Activated B cell treated with CpG ODN at 0.5 μM for 24 hours (primary cell): ENCODE results near the gene RRM1. TPM values are rescaled to one million over a fixed set of nuclear protein-coding genes. Genes with fewer than 3 reads are reported as not detected.
"Not testable (repeated sequence)": the region's sequence is repeated elsewhere in the genome, so short reads cannot be mapped to it uniquely, and the experiment has no call there.

Experiments used
- ATAC-seq: fragments of 200-7000 bp; cut with Tn5 transposase; one replicate; pipeline ENCODE4 v1.10.0; 2021; ENCODE audit warnings: low read depth, mild to moderate bottlenecking, moderate library complexity
- CTCF ChIA-PET: fragments of 350-600 bp; sonication (Branson Sonifier 250); formaldehyde crosslinking; loops from one replicate; lab custom pipeline; 2021; ENCODE audit warnings: antibody characterized with exemption; lab: Charles Lee
- POLR2A ChIA-PET: fragments of 350-600 bp; sonication (Branson Sonifier 250); formaldehyde crosslinking; loops from one replicate; lab custom pipeline; 2021; ENCODE audit warnings: antibody characterized with exemption; lab: Charles Lee
- DNase-seq: peaks from one replicate; pipeline ENCODE4 v3.0.0; 2022
- H3K27ac Mint-ChIP-seq: one replicate; pipeline ENCODE4 v1.8.0; 2020; ENCODE audit warnings: mixed read lengths
- H3K27me3 Mint-ChIP-seq: one replicate; pipeline ENCODE4 v1.8.0; 2021; ENCODE audit warnings: mixed read lengths
- H3K36me3 Mint-ChIP-seq: one replicate; pipeline ENCODE4 v1.8.0; 2021; ENCODE audit warnings: low read depth, mixed read lengths
- H3K4me1 Mint-ChIP-seq: one replicate; pipeline ENCODE4 v1.8.0; 2021; ENCODE audit warnings: mixed read lengths
- H3K4me3 Mint-ChIP-seq: one replicate; pipeline ENCODE4 v1.8.0; 2020; ENCODE audit warnings: mild to moderate bottlenecking, mixed read lengths
- H3K9me3 Mint-ChIP-seq: one replicate; pipeline ENCODE4 v1.8.0; 2020; ENCODE audit warnings: mixed read lengths
- CTCF ChIP-seq: fragments of 200-600 bp; IDR thresholded peaks from one replicate; pipeline ENCODE4 v1.8.0; 2022; ENCODE audit warnings: antibody characterized with exemption, mild to moderate bottlenecking
- intact Hi-C: fragments of 100-400 bp; cut with micrococcal nuclease; formaldehyde crosslinking; loops from one replicate; pipeline ENCODE4 v1.15.1; 2024
- total RNA-seq: library from RNA; stranded (reverse); gene quantifications from 2 replicates; pipeline ENCODE4 v1.2.3, GENCODE V29; 2022

Gene RRM1
- total RNA-seq, 1 donor from 2014 or later = 34.6 TPM

DNA sequence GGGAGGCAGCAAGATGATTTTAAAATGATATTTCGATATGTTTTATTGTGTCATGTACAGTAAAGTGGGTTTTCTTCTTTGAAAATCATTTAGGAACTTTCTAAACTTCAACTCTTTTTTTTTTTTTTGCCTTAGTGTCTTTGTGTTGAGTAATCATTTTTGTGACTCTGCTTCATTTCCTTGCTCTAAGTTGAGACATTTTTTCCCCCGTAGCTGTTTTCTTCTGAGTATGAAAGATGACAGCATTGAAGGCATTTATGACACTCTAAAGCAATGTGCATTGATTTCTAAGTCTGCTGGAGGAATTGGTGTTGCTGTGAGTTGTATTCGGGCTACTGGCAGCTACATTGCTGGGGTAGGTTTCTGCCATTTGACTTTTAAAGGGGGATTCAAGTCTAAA lies 23.5 kb downstream of the RRM1 start:
- POLR2A ChIA-PET = no interaction called here
- ATAC-seq (no peak), DNase-seq (no peak)
- no peaks in the 10 kb centered on the region for H3K4me1 Mint-ChIP-seq
- TF ChIP-seq CTCF = no peak
- CTCF ChIA-PET = no interaction called here
- H3K27me3 Mint-ChIP-seq = no peaks in the 10 kb centered on the region
- no peaks in the 10 kb centered on the region for H3K9me3 Mint-ChIP-seq
- H3K36me3 Mint-ChIP-seq = peaks cover 71% of the 10 kb centered on the region
- intact Hi-C loops = no loop called here
- H3K27ac Mint-ChIP-seq = no peak overlapping the region
- H3K4me3 Mint-ChIP-seq = no peak overlapping the region

DNA sequence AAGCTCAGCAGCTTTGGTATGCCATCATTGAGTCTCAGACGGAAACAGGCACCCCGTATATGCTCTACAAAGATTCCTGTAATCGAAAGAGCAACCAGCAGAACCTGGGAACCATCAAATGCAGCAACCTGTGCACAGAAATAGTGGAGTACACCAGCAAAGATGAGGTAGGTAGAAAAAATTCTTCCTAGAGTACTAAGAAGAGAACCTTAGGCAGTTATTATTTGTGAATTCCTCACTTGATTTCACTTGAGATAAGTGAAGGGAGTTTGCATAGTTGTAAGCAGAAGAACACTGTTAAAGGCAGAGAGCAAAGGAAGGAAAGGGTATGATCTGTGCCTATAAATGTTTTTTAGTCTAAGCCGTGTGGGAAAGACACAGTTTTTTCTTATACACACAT lies 28.6 kb downstream of the RRM1 start:
- Mint-ChIP-seq H3K27ac (no peak overlapping the region), H3K4me1 (no peaks in the 10 kb centered on the region), H3K36me3 (peaks cover 86% of the 10 kb centered on the region), H3K27me3 (no peaks in the 10 kb centered on the region), H3K4me3 (no peak overlapping the region), H3K9me3 (no peaks in the 10 kb centered on the region)
- ATAC-seq (no peak), DNase-seq (no peak)
- intact Hi-C loops = no loop called here
- ChIA-PET POLR2A (no interaction called here), CTCF (no interaction called here)
- no peak for TF ChIP-seq CTCF

- intact Hi-C loops = no loop called here
- ChIA-PET CTCF (no interaction called here), POLR2A (no interaction called here)
- no peaks in the 10 kb centered on the region for H3K9me3 Mint-ChIP-seq
- TF ChIP-seq CTCF = no peak
- H3K4me1 Mint-ChIP-seq = no peaks in the 10 kb centered on the region
- H3K36me3 Mint-ChIP-seq = peaks cover 78% of the 10 kb centered on the region
- no peak for ATAC-seq
- H3K4me3 Mint-ChIP-seq = no peak overlapping the region
- H3K27me3 Mint-ChIP-seq = no peaks in the 10 kb centered on the region
- H3K27ac Mint-ChIP-seq = no peak overlapping the region
- DNase-seq = no peak
These were observed 30.5 kb downstream of the RRM1 start for GRCh38 chr11:4125141-4125540.

- Mint-ChIP-seq H3K4me1 (no peaks in the 10 kb centered on the region), H3K9me3 (no peaks in the 10 kb centered on the region), H3K27ac (no peak overlapping the region), H3K36me3 (peaks cover 77% of the 10 kb centered on the region), H3K27me3 (no peaks in the 10 kb centered on the region), H3K4me3 (no peak overlapping the region)
- no peak for ATAC-seq
- intact Hi-C loops = no loop called here
- ChIA-PET CTCF (no interaction called here), POLR2A (no interaction called here)
- TF ChIP-seq CTCF = no peak
- DNase-seq = no peak
These were observed 32.8 kb downstream of the RRM1 start for GRCh38 chr11:4127357-4127756.

- CTCF ChIA-PET, H3K4me1 Mint-ChIP-seq, ATAC-seq, H3K4me3 Mint-ChIP-seq, DNase-seq, H3K27ac Mint-ChIP-seq, H3K9me3 Mint-ChIP-seq, intact Hi-C loops, H3K27me3 Mint-ChIP-seq: not testable (repeated sequence)
- POLR2A ChIA-PET = interaction anchor here (0.6 kb wide), 1 partner anchor 484 kb away, joined by 3 read pairs; no protein-coding TSS in a partner anchor
- peaks cover 76% of the 10 kb centered on the region for H3K36me3 Mint-ChIP-seq
These were observed 35.6 kb downstream of the RRM1 start for GRCh38 chr11:4130219-4130618.

DNA sequence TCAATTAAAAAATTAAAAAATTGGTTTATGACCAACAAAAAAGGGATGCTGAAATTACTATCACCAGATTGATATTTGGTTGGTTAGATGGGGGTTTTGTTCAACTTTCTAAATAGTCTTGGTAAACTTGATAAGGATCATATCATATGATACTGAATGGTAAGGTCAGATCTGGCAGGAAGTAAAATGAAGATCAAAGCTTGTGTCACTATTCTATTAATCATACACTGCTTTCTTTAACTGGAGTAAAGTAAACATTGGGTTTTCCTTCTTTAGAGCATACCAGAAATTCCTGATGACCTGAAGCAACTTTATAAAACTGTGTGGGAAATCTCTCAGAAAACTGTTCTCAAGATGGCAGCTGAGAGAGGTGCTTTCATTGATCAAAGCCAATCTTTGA lies 40.2 kb downstream of the RRM1 start:
- no peak for DNase-seq
- POLR2A ChIA-PET = no interaction called here
- Mint-ChIP-seq H3K27ac (no peak overlapping the region), H3K4me1 (no peaks in the 10 kb centered on the region), H3K36me3 (peaks cover 65% of the 10 kb centered on the region), H3K27me3 (no peaks in the 10 kb centered on the region), H3K9me3 (peaks cover 6% of the 10 kb centered on the region), H3K4me3 (no peak overlapping the region)
- ATAC-seq = no peak
- intact Hi-C loops = no loop called here
- no peak for TF ChIP-seq CTCF
- CTCF ChIA-PET = interaction anchor here (0.7 kb wide), 1 partner anchor 192 kb away, joined by 3 read pairs; no protein-coding TSS in a partner anchor
